ENCODE data around the gene PIK3R6. TPM values are rescaled to one million over a fixed set of nuclear protein-coding genes. Genes with fewer than 3 reads are reported as not detected.

The PIK3R6 gene
- polyA plus RNA-seq, 1 donor (not counting 4 experiments of a cell fraction or from before 2014, with no cell fraction given) = 0.03 TPM

DNA sequence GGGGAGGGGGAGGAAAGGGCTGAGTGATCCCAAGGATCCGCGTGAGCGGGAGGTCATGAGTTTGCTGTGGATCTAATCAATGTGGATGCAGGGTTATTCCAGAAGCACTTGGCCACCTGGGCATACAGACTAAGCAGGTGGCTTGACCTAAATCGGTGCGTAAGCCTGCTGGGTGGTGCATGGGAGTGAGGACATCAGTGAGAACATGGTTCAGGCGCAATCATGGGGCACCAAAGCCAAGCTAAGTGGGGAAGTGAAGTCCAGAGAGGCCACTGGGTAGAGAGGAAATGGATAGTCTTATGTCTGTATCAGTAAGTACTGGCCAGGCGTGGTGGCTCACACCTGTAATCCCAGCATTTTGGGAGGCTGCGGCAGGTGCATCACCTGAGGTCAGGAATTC, 49.4 kb downstream of the PIK3R6 start:
- no peaks in the 10 kb centered on the region for H4K20me1 ChIP-seq (ENCODE audit: control insufficient read depth, extremely low read depth, insufficient read depth, low read length)
- FAIRE-seq (no peak), DNase-seq (ENCODE audit: low read depth, low spot score) (no peak)
- no peaks in the 10 kb centered on the region for H3K27me3 ChIP-seq (ENCODE audit: control insufficient read depth, extremely low read depth, insufficient read depth, low read length)
- H3K9ac ChIP-seq (ENCODE audit: control insufficient read depth, extremely low read depth, insufficient read depth, low read length) = no peak overlapping the region
- TF ChIP-seq CTCF (optimal IDR thresholded peaks at IDR 0.05 in 1 of 3, IDR thresholded peaks at IDR 0.05 in 1 of 3, conservative IDR thresholded peaks at IDR 0.05 in 1 of 3; ENCODE audit: extremely low read depth in 1 of 3, insufficient read depth in 2 of 3, low read length in 3 of 3) (no peak), EZH2 (IDR thresholded peaks at IDR 0.05; ENCODE audit: low read length) (no peak)
- H3K79me2 ChIP-seq (ENCODE audit: control insufficient read depth, insufficient read depth, low read length) = no peaks in the 10 kb centered on the region
- no peak overlapping the region for H3K27ac ChIP-seq (ENCODE audit: control insufficient read depth, insufficient read depth, low read length)
- dilution Hi-C loops (cut with MboI; ENCODE audit: extremely low pct_ligation_motif_present, low sequenced_read_pairs) = no loop called here
- H3K9me1 ChIP-seq (ENCODE audit: control insufficient read depth, extremely low read depth, insufficient read depth, low read length) = no peaks in the 10 kb centered on the region
- no peak overlapping the region for H3K4me3 ChIP-seq (ENCODE audit: control insufficient read depth in 2 of 3, extremely low read depth in 1 of 3, insufficient read depth in 2 of 3, low read depth in 1 of 3, low read length in 3 of 3)
- H2AFZ ChIP-seq (ENCODE audit: control insufficient read depth, low read length) = no peak overlapping the region
- H3K4me2 ChIP-seq (ENCODE audit: control insufficient read depth, extremely low read depth, insufficient read depth, low read depth, low read length) = no peak overlapping the region
- no peaks in the 10 kb centered on the region for H3K36me3 ChIP-seq (ENCODE audit: control insufficient read depth in 2 of 2, extremely low read depth in 1 of 2, insufficient read depth in 2 of 2, low read length in 2 of 2)
- H3K4me1 ChIP-seq (ENCODE audit: control insufficient read depth, extremely low read depth, insufficient read depth, low read length) = no peaks in the 10 kb centered on the region
- H3K9me3 ChIP-seq (ENCODE audit: control insufficient read depth, low read depth, low read length) = no peaks in the 10 kb centered on the region

GRCh38 chr17:8806926-8807550, 60.4 kb downstream of the PIK3R6 start:
- DNase-seq (ENCODE audit: low read depth, low spot score) (no peak), FAIRE-seq (no peak)
- TF ChIP-seq CTCF (optimal IDR thresholded peaks at IDR 0.05 in 1 of 3, IDR thresholded peaks at IDR 0.05 in 1 of 3, conservative IDR thresholded peaks at IDR 0.05 in 1 of 3; ENCODE audit: extremely low read depth in 1 of 3, insufficient read depth in 2 of 3, low read length in 3 of 3) (no peak), EZH2 (IDR thresholded peaks at IDR 0.05; ENCODE audit: low read length) (no peak)
- no peak overlapping the region for H3K4me2 ChIP-seq (ENCODE audit: control insufficient read depth, extremely low read depth, insufficient read depth, low read depth, low read length)
- H4K20me1 ChIP-seq (ENCODE audit: control insufficient read depth, extremely low read depth, insufficient read depth, low read length) = no peaks in the 10 kb centered on the region
- H3K9me1 ChIP-seq (ENCODE audit: control insufficient read depth, extremely low read depth, insufficient read depth, low read length) = no peaks in the 10 kb centered on the region
- H3K9ac ChIP-seq (ENCODE audit: control insufficient read depth, extremely low read depth, insufficient read depth, low read length) = no peak overlapping the region
- no peaks in the 10 kb centered on the region for H3K9me3 ChIP-seq (ENCODE audit: control insufficient read depth, low read depth, low read length)
- H3K79me2 ChIP-seq (ENCODE audit: control insufficient read depth, insufficient read depth, low read length) = no peaks in the 10 kb centered on the region
- dilution Hi-C loops (cut with MboI; ENCODE audit: extremely low pct_ligation_motif_present, low sequenced_read_pairs) = no loop called here
- H3K36me3 ChIP-seq (ENCODE audit: control insufficient read depth in 2 of 2, extremely low read depth in 1 of 2, insufficient read depth in 2 of 2, low read length in 2 of 2) = no peaks in the 10 kb centered on the region
- H2AFZ ChIP-seq (ENCODE audit: control insufficient read depth, low read length) = no peak overlapping the region
- no peak overlapping the region for H3K27ac ChIP-seq (ENCODE audit: control insufficient read depth, insufficient read depth, low read length)
- no peak overlapping the region for H3K4me3 ChIP-seq (ENCODE audit: control insufficient read depth in 2 of 3, extremely low read depth in 1 of 3, insufficient read depth in 2 of 3, low read depth in 1 of 3, low read length in 3 of 3)
- no peaks in the 10 kb centered on the region for H3K27me3 ChIP-seq (ENCODE audit: control insufficient read depth, extremely low read depth, insufficient read depth, low read length)
- H3K4me1 ChIP-seq (ENCODE audit: control insufficient read depth, extremely low read depth, insufficient read depth, low read length) = no peaks in the 10 kb centered on the region
